Activated T-helper 1 cell treated with anti-CD3 and anti-CD28 coated beads, Interleukin-2, amount 50 U/mL, for 16 hours (primary cell): ENCODE results near the gene GNAI2.

Experiments
- DNase-seq, 2 donors: peaks; one replicate each; pipeline ENCODE4 v3.0.0-alpha.2; 2020; ENCODE audit warnings: low read depth in 1 of 2, low spot score in 1 of 2

GNAI2 gene

DNA sequence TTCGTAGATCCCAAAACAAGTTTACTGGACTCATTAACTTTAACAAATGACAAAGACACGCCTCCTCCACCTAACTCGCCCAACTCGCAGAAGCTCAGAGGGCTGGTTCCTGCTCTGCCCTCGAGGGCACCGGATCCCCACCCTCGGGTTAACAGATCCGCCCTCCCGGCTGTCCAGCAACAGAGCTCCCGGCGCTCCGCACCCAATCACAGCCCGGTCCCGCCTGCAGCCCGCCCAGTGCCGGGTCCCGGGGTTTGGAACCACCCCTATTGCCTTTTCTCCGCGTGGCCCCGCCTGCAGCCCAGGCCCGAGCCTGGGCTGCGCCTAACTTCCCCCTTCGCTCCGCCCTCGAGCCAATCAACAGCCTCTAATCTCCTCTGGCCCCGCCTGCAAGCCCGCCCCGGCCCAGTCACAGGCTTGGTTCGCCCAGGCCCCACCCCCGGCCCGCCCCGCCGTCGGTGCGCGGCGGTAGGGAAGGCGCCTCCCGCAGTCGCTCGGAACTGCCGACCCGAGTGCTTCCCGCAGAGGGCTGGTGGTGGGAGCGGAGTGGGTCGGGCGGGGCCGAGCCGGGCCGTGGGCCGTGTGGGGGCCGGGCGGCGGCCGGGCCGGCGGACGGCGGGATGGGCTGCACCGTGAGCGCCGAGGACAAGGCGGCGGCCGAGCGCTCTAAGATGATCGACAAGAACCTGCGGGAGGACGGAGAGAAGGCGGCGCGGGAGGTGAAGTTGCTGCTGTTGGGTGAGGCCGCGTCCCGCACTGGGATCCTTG is at the start of gene GNAI2:
GNAI2 (plus strand) TSS at position 489 of the 768 bp plus-strand sequence; CDS start at position 621, 132 bp downstream.
- peak; percentile 97 to 99 for DNase-seq

DNA sequence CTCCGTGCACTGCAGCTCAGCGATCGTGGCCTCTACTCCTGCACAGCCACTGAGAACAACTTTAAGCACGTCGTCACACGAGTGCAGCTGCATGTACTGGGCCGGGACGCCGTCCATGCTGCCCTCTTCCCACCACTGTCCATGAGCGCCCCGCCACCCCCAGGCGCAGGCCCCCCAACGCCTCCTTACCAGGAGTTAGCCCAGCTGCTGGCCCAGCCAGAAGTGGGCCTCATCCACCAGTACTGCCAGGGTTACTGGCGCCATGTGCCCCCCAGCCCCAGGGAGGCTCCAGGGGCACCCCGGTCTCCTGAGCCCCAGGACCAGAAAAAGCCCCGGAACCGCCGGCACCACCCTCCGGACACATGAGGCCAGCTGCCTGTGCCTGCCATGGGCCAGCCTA is 48.3 kb upstream of the GNAI2 start:
- DNase-seq: no peak

GRCh38 chr3:50189274-50189673 is 46.7 kb upstream of the GNAI2 start:
- DNase-seq: no peak

GRCh38 chr3:50189989-50190388 is 46.0 kb upstream of the GNAI2 start:
- no peak for DNase-seq

DNA sequence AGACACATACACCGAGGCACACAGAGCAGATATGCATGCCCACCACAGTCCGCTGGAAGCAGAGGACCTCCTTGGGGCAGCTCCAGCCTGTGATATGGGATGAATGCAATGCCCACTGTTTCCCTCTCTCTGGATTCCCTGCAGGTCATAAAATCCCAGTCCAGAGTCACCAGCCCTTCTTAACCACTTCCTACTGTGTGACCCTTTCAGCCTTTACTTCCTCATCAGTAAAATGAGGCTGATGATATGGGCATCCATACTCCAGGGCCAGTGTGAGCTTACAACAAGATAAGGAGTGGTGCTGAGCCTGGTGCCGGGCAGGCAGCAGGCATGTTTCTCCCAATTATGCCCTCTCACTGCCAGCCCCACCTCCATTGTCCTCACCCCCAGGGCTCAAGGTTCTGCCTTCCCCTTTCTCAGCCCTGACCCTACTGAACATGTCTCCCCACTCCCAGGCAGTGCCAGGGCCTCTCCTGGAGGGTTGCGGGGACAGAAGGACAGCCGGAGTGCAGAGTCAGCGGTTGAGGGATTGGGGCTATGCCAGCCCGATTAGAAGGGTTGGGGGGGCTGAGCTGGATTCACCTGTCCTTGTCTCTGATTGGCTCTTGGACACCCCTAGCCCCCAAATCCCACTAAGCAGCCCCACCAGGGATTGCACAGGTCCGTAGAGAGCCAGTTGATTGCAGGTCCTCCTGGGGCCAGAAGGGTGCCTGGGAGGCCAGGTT is 44.9 kb upstream of the GNAI2 start, which contains the start of gene GNAT1:
GNAT1 (plus strand) TSS at position 675 of the 725 bp plus-strand sequence. CDS start 116 bp downstream, outside the sequence.
- no peak for DNase-seq

- no peak for DNase-seq
Observed at GRCh38 chr3:50192124-50192523, 43.9 kb upstream of the GNAI2 start.

- DNase-seq: peak; percentile 66 to 79
Observed at GRCh38 chr3:50192689-50193141, 43.3 kb upstream of the GNAI2 start.

- DNase-seq: no peak
Observed at GRCh38 chr3:50193286-50193685, 42.7 kb upstream of the GNAI2 start.

GRCh38 chr3:50193746-50194127 is 42.3 kb upstream of the GNAI2 start:
- no peak for DNase-seq

DNA sequence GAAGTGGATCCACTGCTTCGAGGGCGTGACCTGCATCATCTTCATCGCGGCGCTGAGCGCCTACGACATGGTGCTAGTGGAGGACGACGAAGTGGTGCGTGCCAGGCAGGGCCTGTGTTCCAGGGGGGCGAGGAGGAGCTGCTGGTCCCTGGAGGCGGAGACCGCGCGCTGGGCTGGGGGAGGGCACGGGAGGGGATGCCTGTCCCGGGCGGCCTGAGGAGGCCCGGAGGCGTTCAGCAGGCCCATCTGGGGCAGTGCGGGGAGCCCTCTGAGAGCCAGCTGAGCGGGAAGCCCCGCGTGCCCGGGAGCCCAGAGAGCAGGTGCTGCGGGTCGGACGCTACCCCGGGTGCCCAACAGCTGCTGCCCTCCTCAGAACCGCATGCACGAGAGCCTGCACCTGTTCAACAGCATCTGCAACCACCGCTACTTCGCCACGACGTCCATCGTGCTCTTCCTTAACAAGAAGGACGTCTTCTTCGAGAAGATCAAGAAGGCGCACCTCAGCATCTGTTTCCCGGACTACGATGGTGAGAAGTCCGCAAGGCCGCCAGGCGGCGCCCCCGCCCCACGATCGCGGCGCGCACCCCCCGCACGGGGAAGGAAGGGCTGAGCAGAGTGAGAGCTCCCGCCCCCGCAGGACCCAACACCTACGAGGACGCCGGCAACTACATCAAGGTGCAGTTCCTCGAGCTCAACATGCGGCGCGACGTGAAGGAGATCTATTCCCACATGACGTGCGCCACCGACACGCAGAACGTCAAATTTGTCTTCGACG is 41.7 kb upstream of the GNAI2 start:
- DNase-seq: peak; percentile 69 to 77

GRCh38 chr3:50194903-50195500 is 41.0 kb upstream of the GNAI2 start:
- DNase-seq: peak in 1 of 2 donors; percentile 15

- no peak for DNase-seq
Observed at GRCh38 chr3:50195501-50196252, 40.3 kb upstream of the GNAI2 start.

DNA sequence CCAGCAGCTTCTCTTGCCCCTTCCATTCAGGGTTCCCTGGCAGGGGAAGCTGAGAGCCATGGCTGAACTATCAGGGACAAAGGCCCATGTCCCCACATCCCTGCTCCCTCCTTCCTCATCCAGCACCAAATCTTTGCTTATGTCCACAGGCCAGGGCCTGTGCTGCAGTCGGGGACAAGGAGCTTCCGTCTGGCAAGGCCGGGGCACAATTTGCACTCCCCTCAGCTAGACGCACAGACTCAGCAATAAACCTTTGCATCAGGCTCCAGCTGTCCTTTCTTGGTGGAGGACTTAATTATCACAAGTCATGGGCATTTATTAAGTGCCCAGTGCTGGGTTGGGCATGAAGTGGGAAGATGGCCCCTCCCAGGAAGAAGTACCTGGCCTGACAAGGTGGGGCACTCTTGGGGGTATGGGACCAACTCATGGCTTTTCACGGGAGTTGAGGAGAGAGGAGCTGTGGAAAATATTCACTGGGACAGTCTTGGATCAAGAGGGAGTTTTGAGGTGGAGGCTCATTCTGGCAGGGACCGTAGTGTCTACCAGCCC is 39.7 kb upstream of the GNAI2 start:
- no peak for DNase-seq

GRCh38 chr3:50201573-50202315 is 34.3 kb upstream of the GNAI2 start:
- DNase-seq: no peak

DNA sequence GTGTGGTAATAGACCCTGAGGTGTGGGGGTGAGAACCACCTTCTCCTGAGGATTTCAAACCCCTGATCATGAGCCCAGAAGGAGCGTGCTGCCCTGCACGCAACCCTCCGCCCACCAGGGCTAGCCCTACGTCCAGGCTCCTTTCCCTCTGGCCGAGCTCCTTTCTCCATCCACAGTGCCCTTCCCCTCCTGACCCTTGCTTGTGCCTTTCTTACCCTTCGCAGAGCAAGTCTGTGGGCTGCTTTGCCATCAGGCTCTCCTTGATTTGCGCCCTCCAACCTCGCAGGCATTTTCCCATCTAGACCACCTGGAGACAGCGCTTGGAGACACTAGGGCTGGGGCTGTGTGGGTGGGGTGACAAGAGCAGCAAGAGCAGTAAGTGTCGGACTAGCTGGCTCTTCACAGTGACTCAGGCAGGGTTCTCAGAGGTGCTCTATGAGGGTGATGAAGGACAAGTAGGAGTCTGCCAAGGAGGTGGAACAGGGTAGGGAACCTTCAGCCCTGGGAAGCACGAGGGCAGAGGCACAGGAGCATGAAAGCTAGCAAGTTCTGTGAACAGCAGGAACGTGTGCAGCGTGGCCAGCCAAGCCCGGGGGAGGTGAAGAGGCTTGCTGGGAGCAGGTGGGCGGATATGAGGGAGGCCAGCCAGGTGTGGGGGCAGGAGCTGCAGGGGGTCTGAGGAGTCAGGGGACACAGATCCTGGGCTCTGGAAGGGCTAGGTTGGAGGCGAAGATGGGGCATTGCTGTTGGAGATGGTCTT is 33.5 kb upstream of the GNAI2 start:
- no peak for DNase-seq

DNA sequence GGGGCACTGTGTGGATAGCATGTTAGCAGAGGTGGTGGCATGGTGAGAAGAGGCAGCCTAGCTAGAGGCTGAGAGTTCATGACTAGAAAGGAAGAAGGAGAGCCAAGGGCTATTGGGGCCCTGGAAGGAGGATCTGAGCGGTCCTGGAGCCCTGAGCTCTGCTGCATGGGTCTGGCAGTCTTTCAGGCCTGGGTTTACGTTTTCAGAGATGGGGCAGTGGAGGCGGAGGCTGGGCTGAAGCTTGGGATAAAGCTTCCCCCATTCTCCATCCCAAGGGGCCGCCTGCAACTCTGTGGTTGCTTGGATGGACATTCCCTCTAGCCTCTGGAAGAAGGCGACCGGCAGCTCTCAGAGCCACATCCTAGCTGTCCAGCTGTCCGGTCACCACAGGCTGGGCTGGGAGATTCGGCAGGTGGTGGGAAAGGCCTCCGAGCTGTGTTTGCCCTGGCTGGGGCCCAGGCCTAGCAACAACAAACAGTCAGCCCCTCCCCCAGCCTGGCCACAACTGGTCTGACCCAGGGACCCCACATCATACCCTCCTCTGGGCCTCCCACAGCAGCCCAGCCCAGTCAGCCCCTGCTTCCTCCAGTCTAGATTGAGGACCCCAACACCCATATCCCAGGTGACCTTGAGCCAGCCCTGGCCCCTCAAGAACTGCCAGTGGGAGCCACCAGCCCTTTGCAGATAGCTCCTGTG is 32.7 kb upstream of the GNAI2 start:
- no peak for DNase-seq

GRCh38 chr3:50203809-50204803 is 31.9 kb upstream of the GNAI2 start:
- no peak for DNase-seq
